NCI-H446 (cell line): ENCODE measurements around the gene RBP4.

Experiments used
- DNase-seq, 2 experiments: peaks; one replicate each; lab custom pipeline; 2025; lab: John Stamatoyannopoulos, UW

The RBP4 gene

GRCh38 chr10:93601146-93601773, at the start of gene RBP4:
RBP4 (minus strand) TSS chr10:93601235; CDS start chr10:93601028, 207 bp downstream.
- DNase-seq: no peak

GRCh38 chr10:93639791-93640190, 38.8 kb upstream of the RBP4 start:
- DNase-seq: no peak

GRCh38 chr10:93630625-93631557, 29.9 kb upstream of the RBP4 start:
- peak in 1 of 2 experiments; percentile 3 for DNase-seq

- DNase-seq: no peak
Observed at GRCh38 chr10:93629647-93630305, 28.7 kb upstream of the RBP4 start.

GRCh38 chr10:93628858-93629257, 27.8 kb upstream of the RBP4 start:
- DNase-seq: no peak

GRCh38 chr10:93622942-93623341, 21.9 kb upstream of the RBP4 start:
- no peak for DNase-seq

GRCh38 chr10:93620925-93621324, 19.9 kb upstream of the RBP4 start:
- no peak for DNase-seq

- DNase-seq: no peak
Observed at GRCh38 chr10:93615576-93616235, 14.7 kb upstream of the RBP4 start.

GRCh38 chr10:93614101-93614825, 13.2 kb upstream of the RBP4 start:
- DNase-seq: no peak

GRCh38 chr10:93613126-93613525, 12.1 kb upstream of the RBP4 start:
- no peak for DNase-seq

GRCh38 chr10:93612311-93612710, 11.3 kb upstream of the RBP4 start, which contains the start of gene PDE6C:
PDE6C (plus strand) TSS chr10:93612537; CDS start chr10:93612726, 189 bp downstream.
- DNase-seq: no peak

GRCh38 chr10:93608421-93608820, 7.4 kb upstream of the RBP4 start:
- DNase-seq: no peak

- no peak for DNase-seq
Observed at GRCh38 chr10:93604146-93604545, 3.1 kb upstream of the RBP4 start.

GRCh38 chr10:93603023-93603422, 2.0 kb upstream of the RBP4 start:
- no peak for DNase-seq

- no peak for DNase-seq
Observed at GRCh38 chr10:93601774-93602162, 733 bp upstream of the RBP4 start.

GRCh38 chr10:93600446-93601145, 439 bp downstream of the RBP4 start:
- DNase-seq: no peak

GRCh38 chr10:93599778-93600177, 1.3 kb downstream of the RBP4 start:
- DNase-seq: no peak

GRCh38 chr10:93599335-93599734, 1.7 kb downstream of the RBP4 start:
- DNase-seq: no peak

GRCh38 chr10:93598157-93598556, 2.9 kb downstream of the RBP4 start:
- DNase-seq: no peak

- DNase-seq: no peak
Observed at GRCh38 chr10:93597075-93597599, 3.9 kb downstream of the RBP4 start.

GRCh38 chr10:93596539-93596938, 4.5 kb downstream of the RBP4 start:
- DNase-seq: no peak
